Ishikawa (cell line): ENCODE data around the gene NME5.

Source experiments
- CEBPB ChIP-seq: IDR thresholded peaks from 2 replicates; pipeline ENCODE4 v1.6.1; 2012
- CREB1 ChIP-seq: IDR thresholded peaks from 2 replicates; pipeline ENCODE4 v1.6.1; 2012; ENCODE audit warnings: low read depth
- EGR1 ChIP-seq: IDR thresholded peaks from 2 replicates; pipeline ENCODE4 v1.6.1; 2012
- EP300 ChIP-seq: IDR thresholded peaks from 2 replicates; pipeline ENCODE4 v1.6.1; 2012; ENCODE audit warnings: borderline replicate concordance
- FOXM1 ChIP-seq: IDR thresholded peaks from 2 replicates; pipeline ENCODE4 v1.6.1; 2012; ENCODE audit warnings: low read depth, borderline replicate concordance
- NFIC ChIP-seq: IDR thresholded peaks from 2 replicates; pipeline ENCODE4 v1.6.1; 2012
- RAD21 ChIP-seq: IDR thresholded peaks from 2 replicates; pipeline ENCODE4 v1.6.1; 2012; ENCODE audit warnings: low read depth
- TAF1 ChIP-seq: IDR thresholded peaks from 2 replicates; pipeline ENCODE4 v1.6.1; 2012; ENCODE audit warnings: low read depth, mild to moderate bottlenecking
- TCF12 ChIP-seq: IDR thresholded peaks from 2 replicates; pipeline ENCODE4 v1.6.1; 2012; ENCODE audit warnings: low read depth
- TEAD4 ChIP-seq: IDR thresholded peaks from 2 replicates; pipeline ENCODE4 v1.6.1; 2012
- YY1 ChIP-seq: IDR thresholded peaks from 2 replicates; pipeline ENCODE4 v1.6.1; 2012; ENCODE audit warnings: low read depth
- ZBTB7A ChIP-seq: IDR thresholded peaks from 2 replicates; pipeline ENCODE4 v1.6.1; 2012; ENCODE audit warnings: low read depth
- TF ChIP-seq, protein P1 (sequence below): IDR thresholded peaks from 2 replicates; pipeline ENCODE4 v1.6.1; 2012
- TF ChIP-seq, protein P2 (sequence below): IDR thresholded peaks from 2 replicates; pipeline ENCODE4 v1.6.1; 2012
- TF ChIP-seq, protein P3 (sequence below): IDR thresholded peaks from 2 replicates; pipeline ENCODE4 v1.6.1; 2012; ENCODE audit warnings: low read depth, mild to moderate bottlenecking

NME5 gene

DNA sequence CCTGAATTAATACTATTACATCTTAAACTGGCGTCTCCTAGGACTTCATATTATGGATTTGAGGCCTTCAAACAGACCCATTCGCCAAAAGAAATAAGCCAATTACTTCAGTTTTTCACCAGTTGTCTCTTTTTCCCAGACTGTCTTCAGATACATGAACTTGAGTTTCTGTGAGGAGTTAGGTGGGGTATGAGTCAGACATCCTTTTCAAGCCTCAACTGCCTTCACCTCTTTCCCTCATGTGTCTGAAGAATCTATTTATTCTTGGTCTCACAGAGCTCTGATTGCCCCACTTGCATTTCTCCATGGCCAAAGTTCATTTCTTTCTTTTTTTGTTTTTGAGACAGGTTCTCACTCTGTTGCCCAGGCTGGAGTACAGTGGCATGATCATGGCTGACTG is 42.9 kb downstream of the NME5 start:
- TF ChIP-seq CEBPB (no peak), YY1 (no peak), TEAD4 (no peak), TCF12 (no peak), ZBTB7A (no peak), FOXM1 (no peak), EP300 (no peak), RAD21 (no peak), CREB1 (no peak), NFIC (no peak), TAF1 (no peak), EGR1 (no peak)
- TF ChIP-seq, protein P1, sequence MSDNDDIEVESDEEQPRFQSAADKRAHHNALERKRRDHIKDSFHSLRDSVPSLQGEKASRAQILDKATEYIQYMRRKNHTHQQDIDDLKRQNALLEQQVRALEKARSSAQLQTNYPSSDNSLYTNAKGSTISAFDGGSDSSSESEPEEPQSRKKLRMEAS = no peak
- TF ChIP-seq, protein P2, sequence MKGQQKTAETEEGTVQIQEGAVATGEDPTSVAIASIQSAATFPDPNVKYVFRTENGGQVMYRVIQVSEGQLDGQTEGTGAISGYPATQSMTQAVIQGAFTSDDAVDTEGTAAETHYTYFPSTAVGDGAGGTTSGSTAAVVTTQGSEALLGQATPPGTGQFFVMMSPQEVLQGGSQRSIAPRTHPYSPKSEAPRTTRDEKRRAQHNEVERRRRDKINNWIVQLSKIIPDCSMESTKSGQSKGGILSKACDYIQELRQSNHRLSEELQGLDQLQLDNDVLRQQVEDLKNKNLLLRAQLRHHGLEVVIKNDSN = no peak
- TF ChIP-seq, protein P3, sequence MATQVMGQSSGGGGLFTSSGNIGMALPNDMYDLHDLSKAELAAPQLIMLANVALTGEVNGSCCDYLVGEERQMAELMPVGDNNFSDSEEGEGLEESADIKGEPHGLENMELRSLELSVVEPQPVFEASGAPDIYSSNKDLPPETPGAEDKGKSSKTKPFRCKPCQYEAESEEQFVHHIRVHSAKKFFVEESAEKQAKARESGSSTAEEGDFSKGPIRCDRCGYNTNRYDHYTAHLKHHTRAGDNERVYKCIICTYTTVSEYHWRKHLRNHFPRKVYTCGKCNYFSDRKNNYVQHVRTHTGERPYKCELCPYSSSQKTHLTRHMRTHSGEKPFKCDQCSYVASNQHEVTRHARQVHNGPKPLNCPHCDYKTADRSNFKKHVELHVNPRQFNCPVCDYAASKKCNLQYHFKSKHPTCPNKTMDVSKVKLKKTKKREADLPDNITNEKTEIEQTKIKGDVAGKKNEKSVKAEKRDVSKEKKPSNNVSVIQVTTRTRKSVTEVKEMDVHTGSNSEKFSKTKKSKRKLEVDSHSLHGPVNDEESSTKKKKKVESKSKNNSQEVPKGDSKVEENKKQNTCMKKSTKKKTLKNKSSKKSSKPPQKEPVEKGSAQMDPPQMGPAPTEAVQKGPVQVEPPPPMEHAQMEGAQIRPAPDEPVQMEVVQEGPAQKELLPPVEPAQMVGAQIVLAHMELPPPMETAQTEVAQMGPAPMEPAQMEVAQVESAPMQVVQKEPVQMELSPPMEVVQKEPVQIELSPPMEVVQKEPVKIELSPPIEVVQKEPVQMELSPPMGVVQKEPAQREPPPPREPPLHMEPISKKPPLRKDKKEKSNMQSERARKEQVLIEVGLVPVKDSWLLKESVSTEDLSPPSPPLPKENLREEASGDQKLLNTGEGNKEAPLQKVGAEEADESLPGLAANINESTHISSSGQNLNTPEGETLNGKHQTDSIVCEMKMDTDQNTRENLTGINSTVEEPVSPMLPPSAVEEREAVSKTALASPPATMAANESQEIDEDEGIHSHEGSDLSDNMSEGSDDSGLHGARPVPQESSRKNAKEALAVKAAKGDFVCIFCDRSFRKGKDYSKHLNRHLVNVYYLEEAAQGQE = no peak

DNA sequence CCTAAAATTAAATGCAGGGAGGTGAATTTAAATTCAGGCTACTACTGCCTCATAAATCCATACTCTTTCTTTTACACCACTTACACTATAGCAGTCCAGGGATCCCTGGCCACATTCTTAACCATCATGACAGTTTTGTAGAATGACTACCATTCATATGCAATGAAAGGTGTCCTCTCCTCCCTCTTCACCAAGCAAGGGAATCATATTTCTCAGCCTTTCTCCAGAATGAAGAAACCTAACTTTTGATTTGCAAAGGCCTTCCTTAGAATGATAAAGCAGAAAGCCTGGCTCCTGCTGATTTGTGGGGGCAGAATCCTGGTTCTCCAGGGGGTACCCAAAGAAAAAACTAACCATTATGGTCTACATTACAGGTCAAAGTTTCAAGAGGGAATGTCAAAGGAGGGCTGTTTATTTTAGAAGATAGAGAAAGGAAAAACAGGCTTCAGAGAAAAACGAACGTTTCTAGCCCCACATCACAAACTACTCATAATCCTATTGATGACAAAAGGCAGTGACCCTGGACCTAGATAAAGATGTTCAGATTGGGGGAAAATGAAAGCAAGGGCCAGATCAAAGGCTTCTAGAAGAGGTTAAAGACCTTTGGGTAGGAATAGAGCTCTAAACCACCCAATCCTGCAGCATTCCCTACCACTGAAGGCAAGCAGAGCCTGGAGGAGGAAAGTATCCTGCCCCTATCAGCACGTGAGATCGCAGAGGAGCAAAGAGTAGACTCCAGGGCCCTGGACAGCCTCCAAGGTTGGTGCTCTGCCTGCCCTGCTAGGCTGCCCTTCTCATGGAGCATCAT is 43.9 kb downstream of the NME5 start:
- TF ChIP-seq EP300 = no peak
- no peak for TF ChIP-seq TAF1
- no peak for TF ChIP-seq YY1
- TF ChIP-seq CEBPB = no peak
- TF ChIP-seq CREB1 = no peak
- no peak for TF ChIP-seq RAD21
- TF ChIP-seq, protein P3 = no peak
- no peak for TF ChIP-seq FOXM1
- TF ChIP-seq, protein P2 = no peak
- no peak for TF ChIP-seq ZBTB7A
- TF ChIP-seq EGR1 = no peak

DNA sequence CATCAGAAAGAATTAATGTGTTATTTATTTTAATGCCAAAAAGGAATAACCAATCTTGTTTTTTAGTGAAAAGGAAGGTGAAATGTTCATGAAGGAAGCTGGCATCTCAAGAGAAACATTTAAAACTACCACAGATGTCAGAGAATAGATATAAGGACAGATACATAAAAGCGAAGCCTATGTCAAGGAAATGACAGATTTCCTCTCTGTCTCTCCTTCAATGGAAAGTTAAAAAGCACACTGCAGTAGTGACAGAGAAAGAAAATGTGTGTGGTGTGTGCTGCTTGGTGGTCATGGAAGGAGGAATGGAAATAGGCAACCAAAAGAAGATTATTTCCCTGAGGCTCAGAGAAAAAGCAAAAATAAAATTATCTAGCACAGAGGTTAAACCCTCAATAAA is 46.2 kb downstream of the NME5 start:
- TF ChIP-seq CEBPB (no peak), CREB1 (no peak), EP300 (no peak), EGR1 (no peak), YY1 (no peak), RAD21 (no peak), ZBTB7A (no peak), TCF12 (no peak), FOXM1 (no peak), TAF1 (no peak)
- TF ChIP-seq, protein P3 = no peak
- TF ChIP-seq, protein P1 = no peak
- TF ChIP-seq, protein P2 = no peak

DNA sequence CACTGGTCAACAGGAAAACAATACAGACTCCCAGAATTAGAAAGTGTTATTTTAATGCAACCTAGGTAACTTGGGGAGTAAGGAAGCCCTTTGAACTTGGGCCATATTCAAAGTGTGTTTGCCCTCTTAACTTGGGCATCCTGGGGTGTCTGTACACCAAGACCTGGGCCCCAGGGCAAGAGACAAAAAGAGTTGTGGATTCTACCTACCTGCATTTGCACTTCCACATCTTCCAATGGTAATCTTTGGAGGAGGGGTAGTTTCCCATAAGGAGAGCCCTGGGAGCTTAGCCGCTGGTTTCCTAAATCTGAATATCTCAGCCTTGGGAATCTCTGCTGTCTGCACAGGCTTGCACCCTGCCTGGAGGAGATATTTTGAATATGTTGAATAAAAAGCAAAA is 46.9 kb downstream of the NME5 start:
- TF ChIP-seq CEBPB = no peak
- TF ChIP-seq NFIC = no peak
- no peak for TF ChIP-seq FOXM1
- no peak for TF ChIP-seq ZBTB7A
- TF ChIP-seq TCF12 = no peak
- TF ChIP-seq EGR1 = no peak
- no peak for TF ChIP-seq YY1
- TF ChIP-seq, protein P3 = no peak
- TF ChIP-seq, protein P1 = no peak
- no peak for TF ChIP-seq EP300
- TF ChIP-seq TEAD4 = no peak
- TF ChIP-seq CREB1 = no peak
- TF ChIP-seq RAD21 = no peak
- TF ChIP-seq, protein P2 = no peak
- TF ChIP-seq TAF1 = no peak
